Liver (tissue), 3 donors: ENCODE data around the gene RARRES1.

ENCODE experiments used
- CTCF ChIP-seq: fragments of 150-350 bp; IDR thresholded peaks from 2 replicates; pipeline ENCODE4 v1.5.1; 2017; ENCODE audit warnings: improper control_type of control experiment, low read depth, low read length; ENCODE audit not compliant: missing input control
- HNF4G ChIP-seq: IDR thresholded peaks from 2 replicates; pipeline ENCODE4 v1.6.1; 2016; ENCODE audit warnings: antibody characterized with exemption
- JUND ChIP-seq, 2 donors: IDR thresholded peaks; 2 replicates each; pipeline ENCODE4 v1.6.1; 2016; ENCODE audit warnings: antibody characterized with exemption in 2 of 2
- RAD21 ChIP-seq, 2 donors: IDR thresholded peaks; 2 replicates each; pipeline ENCODE4 v1.6.1; 2016; ENCODE audit warnings: antibody characterized with exemption in 2 of 2, mild to moderate bottlenecking in 2 of 2
- TF ChIP-seq, protein P1 (sequence below): IDR thresholded peaks from 2 replicates; pipeline ENCODE4 v1.6.1; 2016; ENCODE audit warnings: antibody characterized with exemption, mild to moderate bottlenecking
- TF ChIP-seq, protein P2 (sequence below): IDR thresholded peaks from 2 replicates; pipeline ENCODE4 v1.6.1; 2016; ENCODE audit warnings: antibody characterized with exemption
- donor health status: healthy.
- donor health status: healthy.

DNA sequence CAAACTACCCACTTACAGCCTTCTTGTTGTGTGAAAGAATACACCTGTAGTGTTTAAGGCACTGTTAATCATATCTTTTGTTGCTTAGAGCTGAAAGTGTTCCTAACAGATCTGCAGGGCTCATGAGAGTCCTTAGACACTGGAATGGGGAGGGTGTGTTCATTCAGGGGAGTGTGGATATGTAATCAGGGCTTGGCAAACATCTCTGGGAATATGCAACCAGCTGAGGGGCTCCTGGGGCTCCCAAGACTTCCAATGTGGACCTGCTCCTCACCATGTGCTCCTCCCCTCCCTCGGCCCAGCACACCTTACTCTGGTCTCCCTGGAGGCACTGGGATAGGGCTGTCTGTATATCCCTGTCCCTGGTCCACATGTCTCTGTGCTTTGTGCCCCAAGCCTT is 39.3 kb upstream of the RARRES1 start:
- TF ChIP-seq, protein P1, sequence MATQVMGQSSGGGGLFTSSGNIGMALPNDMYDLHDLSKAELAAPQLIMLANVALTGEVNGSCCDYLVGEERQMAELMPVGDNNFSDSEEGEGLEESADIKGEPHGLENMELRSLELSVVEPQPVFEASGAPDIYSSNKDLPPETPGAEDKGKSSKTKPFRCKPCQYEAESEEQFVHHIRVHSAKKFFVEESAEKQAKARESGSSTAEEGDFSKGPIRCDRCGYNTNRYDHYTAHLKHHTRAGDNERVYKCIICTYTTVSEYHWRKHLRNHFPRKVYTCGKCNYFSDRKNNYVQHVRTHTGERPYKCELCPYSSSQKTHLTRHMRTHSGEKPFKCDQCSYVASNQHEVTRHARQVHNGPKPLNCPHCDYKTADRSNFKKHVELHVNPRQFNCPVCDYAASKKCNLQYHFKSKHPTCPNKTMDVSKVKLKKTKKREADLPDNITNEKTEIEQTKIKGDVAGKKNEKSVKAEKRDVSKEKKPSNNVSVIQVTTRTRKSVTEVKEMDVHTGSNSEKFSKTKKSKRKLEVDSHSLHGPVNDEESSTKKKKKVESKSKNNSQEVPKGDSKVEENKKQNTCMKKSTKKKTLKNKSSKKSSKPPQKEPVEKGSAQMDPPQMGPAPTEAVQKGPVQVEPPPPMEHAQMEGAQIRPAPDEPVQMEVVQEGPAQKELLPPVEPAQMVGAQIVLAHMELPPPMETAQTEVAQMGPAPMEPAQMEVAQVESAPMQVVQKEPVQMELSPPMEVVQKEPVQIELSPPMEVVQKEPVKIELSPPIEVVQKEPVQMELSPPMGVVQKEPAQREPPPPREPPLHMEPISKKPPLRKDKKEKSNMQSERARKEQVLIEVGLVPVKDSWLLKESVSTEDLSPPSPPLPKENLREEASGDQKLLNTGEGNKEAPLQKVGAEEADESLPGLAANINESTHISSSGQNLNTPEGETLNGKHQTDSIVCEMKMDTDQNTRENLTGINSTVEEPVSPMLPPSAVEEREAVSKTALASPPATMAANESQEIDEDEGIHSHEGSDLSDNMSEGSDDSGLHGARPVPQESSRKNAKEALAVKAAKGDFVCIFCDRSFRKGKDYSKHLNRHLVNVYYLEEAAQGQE: no peak
- no peak for TF ChIP-seq JUND (IDR thresholded peaks at IDR 0.05)
- no peak for TF ChIP-seq CTCF
- TF ChIP-seq HNF4G: no peak
- no peak for TF ChIP-seq RAD21 (IDR thresholded peaks at IDR 0.05)
- TF ChIP-seq, protein P2, sequence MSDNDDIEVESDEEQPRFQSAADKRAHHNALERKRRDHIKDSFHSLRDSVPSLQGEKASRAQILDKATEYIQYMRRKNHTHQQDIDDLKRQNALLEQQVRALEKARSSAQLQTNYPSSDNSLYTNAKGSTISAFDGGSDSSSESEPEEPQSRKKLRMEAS: no peak
